Activated T-cell treated with anti-CD3 and anti-CD28 coated beads, Interleukin-2, amount 50 U/mL, for 1 hour (primary cell): ENCODE results near the gene ELP2.

Source experiments
- DNase-seq: peaks from one replicate; pipeline ENCODE4 v3.0.0-alpha.2; 2020

ELP2 gene

DNA sequence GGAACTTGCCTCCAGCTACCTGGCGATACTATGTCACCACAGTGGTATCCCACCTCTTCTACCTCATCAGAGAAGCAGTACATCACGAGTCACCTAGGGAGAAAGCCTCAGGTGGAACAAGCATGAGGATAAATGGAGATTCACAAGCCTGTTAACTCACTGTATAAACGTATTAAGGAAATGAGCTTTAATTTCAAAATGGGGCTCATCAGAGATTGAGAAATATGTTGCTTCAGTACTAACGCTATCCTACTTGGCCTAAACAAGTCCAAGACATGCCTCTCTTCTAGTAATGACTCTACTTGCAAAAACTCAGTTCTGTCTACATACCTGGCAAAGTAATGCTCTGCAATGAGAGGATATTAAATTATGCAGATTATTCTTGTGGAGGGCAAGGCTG lies 4.9 kb upstream of the ELP2 start:
- no peak for DNase-seq

- no peak for DNase-seq
Observed at GRCh38 chr18:36126668-36127067, 3.0 kb upstream of the ELP2 start.

DNA sequence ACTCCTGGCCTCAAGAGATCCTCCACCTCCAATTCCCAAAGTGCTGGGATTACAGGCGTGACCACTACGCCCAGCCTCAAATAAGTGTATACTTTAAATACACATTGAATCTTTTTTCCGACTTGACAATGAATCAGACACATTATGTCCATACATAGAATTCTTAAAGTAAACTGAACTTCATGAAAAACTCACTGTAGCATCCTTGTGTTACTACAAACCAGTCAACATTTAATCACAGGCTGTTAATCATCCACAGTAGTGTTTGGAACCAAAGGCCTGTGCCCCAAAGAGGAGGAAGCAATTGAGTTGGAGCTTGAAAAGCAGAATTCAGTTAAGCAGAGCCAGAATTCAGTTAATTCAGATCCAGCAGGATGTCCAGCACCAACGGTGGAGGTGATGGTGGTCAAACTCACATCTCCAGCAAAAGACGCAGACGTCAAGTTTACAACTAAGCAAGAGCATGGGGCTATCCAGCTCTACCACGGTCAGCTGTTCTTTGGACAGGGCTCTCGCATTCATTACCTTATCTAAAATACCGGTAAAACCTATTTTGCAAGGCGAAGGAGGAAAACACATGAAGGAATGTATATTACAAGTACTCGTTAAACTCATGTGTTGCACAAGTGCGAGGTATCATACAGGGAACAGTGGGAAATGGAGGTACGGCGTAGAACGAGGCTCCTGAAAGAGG lies 1.7 kb upstream of the ELP2 start:
- DNase-seq: no peak

- no peak for DNase-seq
Observed at GRCh38 chr18:36128530-36128870, 1.2 kb upstream of the ELP2 start.

GRCh38 chr18:36128907-36129299 lies 796 bp upstream of the ELP2 start:
- DNase-seq: no peak

GRCh38 chr18:36130039-36130831 lies 536 bp downstream of the ELP2 start:
- DNase-seq: no peak

DNA sequence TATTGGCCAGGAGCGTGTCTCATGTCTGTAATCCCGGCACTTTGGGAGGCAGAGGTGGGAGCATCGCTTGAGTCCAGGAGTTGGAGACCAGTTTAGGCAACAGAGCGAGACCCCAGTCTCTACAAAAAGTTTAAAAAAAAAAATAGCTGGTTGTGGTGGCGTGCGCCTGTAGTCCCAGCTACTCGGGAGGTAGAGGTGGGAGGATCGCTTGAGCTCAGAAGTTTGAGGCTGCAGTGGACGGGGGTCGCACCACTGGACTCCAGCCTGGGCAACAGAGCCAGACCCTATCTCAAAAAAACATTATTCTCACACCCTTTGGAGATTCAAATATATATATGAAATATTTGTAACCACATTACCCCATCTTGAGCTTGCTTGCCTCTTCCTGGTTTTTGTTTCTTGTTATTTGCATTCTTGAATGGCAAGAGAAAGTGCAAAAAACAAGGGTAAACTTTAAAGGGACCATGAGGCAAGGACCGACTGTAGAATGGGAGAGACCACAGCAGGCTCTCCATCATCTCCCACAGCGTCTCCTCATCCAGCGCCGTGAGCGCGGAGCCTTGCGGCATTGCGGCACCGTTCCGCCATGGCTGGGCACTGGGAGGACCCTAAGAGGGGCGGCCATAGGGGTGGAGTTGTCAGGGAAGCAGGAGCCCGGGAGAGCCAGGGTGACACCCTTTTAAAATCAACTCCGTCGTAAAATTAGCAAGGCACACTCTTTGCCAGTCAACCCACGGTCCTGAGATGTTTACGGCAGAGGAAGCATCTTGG lies 1.4 kb downstream of the ELP2 start:
- no peak for DNase-seq

- DNase-seq: no peak
Observed at GRCh38 chr18:36131692-36132483, 2.2 kb downstream of the ELP2 start.

GRCh38 chr18:36132756-36133155 lies 3.1 kb downstream of the ELP2 start:
- DNase-seq: no peak

DNA sequence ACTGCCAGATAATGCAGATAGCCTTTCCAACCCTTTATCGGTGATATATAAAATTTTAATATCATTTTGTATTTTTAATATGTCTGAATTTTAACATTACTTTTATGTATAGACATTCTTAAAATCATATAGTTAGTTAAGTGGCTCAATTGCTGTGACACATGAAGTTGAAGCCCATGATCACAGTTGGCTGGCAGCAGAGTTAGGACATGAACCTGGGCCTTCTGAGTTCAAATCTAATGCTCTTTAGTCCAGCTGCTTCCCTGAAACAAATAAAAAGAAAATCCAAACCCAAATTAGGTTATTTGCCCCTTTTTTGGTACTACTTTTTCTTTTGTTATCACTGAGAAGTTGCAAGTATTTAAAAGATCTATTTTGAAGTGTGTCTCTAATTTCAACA lies 5.6 kb downstream of the ELP2 start:
- no peak for DNase-seq

- no peak for DNase-seq
Observed at GRCh38 chr18:36139245-36139644, 9.5 kb downstream of the ELP2 start.

GRCh38 chr18:36141576-36141975 lies 11.9 kb downstream of the ELP2 start:
- DNase-seq: no peak

GRCh38 chr18:36142751-36143150 lies 13.1 kb downstream of the ELP2 start:
- no peak for DNase-seq

- no peak for DNase-seq
Observed at GRCh38 chr18:36143391-36143790, 13.7 kb downstream of the ELP2 start.

DNA sequence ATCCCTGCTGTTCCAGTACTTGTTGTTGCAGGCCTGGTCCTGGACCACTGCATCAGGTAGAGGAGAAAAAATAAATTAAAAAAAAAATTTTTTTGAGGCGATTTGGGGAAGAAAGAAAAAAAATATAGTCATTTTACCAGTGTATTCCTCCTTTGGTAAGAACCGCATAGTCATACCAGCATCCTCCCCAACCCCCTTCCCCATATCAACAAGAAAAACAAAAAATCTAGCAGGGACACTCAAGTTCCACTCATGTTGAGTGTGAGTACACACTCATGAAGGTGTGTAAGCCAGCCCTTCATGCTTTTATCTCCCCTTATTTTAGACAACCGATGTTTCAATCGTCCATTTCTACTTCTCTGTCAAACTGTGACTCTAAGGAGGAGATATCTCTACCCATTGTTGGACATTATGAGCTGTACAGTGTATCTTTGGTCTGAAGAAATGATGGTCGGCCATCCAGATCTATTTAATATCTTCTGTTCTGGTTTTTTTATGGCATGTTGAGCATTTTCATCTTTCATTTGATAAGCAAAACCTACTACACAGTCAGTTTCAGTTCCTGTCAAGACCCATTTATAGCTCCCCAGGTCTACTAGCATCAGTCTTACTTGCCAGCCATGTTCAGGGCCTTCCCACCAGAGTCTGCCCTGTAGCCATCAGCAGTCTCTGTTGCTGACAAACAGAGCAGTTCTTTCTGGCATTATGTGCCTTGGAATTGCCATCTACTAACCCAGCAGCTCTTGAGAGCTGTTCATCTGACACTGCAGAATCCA lies 20.0 kb downstream of the ELP2 start:
- no peak for DNase-seq

GRCh38 chr18:36152781-36153180 lies 23.1 kb downstream of the ELP2 start:
- no peak for DNase-seq

DNA sequence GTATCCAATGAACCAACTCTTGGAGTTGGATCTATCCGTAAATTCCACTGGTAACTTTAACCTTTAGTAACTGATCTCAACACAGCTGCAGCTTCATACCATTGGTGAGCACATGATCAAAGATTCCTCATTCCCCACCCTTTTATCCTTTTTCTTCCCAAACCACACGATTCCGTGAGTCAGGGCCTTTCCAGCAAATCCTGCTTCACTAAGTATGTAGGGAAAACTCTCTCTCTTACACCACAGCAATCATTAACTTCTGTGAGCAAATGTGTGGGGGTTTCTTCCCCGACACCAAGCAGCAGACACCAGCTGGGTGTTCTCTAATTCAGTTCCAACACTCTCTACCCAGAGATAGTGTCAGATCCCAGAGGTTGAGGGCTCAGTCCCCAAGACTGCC lies 23.5 kb downstream of the ELP2 start:
- DNase-seq: no peak

- DNase-seq: no peak
Observed at GRCh38 chr18:36153771-36154170, 24.1 kb downstream of the ELP2 start.

DNA sequence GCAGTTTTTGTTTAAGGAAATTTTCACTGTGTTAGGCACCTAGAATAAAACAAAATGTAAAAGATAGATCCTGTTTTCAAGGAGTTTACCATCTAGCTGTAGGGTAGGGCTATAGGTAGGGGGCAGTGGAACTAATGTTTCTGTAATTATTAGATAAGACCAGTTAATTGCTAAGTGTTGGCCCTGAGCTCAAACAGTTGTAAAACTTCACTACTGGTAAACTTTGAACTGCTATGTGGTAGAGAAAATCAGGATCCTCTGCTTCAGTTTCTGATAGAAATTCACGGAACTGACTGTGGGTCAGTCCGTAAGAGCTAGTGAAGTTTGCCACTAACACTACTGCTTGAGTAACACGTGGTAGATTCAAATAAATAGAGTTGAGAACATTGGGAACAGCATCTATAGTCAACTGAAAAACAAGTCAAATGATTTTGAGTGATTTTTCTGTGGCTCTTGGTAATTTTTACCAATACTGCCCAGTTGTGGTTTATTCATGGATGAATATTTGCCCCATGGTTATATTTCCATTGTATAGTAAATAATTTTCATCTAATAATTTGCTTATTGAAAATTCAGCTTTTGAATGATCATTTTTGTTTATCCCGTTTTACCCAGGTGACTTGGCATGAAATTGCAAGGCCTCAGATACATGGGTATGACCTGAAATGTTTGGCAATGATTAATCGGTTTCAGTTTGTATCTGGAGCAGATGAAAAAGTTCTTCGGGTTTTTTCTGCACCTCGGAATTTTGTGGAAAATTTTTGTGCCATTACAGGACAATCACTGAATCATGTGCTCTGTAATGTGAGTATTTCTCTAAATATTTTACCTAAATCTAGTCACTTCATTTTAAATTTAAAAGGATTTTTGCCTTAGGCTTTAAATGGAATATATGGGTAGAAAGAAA lies 26.4 kb downstream of the ELP2 start:
- no peak for DNase-seq

DNA sequence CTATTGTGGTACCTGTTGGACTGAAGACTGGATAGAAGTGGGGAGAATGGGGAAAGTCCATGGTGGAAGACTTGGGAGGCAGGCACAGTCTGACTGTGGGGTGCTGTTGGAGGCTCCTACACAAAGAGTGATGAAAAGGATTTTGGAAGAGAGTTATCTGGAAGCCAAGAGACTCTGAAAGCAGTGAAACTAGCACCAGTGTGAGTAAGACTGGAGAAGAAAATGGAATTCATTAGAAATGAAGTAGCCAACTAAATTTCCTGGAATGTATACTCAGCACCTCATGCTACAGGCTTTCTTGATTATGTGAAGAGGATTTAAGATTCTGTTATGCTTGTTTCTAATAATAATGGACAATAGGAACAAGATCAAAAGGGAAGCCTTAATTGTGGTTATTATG lies 27.7 kb downstream of the ELP2 start:
- no peak for DNase-seq

DNA sequence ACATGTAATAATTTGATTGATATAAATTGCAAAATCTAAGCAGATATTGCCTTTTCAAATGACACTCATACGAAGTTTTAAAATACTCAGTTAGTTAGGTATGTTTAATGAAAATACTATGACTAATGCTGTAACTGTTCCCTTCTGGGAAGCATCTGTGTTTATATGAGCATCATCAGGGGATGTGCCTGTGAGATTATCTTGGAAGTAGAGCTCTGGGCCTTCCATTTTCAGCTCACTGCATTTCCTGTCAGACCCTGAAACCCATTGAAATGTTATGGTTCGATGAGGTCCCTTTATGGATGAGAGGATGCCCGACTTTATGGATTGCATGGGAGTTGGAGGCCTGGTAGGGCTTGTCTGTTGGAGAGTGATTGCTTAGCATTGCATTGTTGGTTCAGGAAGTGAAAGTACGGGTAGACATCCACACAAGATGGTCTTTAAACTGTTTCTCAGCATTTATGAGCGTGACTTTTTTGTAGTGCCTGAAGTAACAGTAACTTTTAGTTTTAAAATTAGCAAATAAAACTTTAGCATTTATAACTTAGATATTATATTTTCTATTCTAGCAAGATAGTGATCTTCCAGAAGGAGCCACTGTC lies 28.7 kb downstream of the ELP2 start:
- no peak for DNase-seq
